Breast epithelium (tissue), 3 donors: Measurements from ENCODE around the gene ZNF462.

Experiments
- CTCF ChIP-seq, 3 donors: fragments of 450-650 bp; IDR thresholded peaks; one replicate each; pipeline ENCODE4 v1.5.1; 2016 to 2017; ENCODE audit warnings: antibody characterized with exemption in 3 of 3, mild to moderate bottlenecking in 3 of 3, moderate library complexity in 3 of 3
- POLR2A ChIP-seq: fragments of 450-650 bp; IDR thresholded peaks from one replicate; pipeline ENCODE4 v1.6.1; 2016; ENCODE audit warnings: antibody characterized with exemption, mild to moderate bottlenecking, moderate library complexity

GRCh38 chr9:107024193-107024592, 161.2 kb downstream of the ZNF462 start:
- TF ChIP-seq POLR2A, result no peak
- no peak for TF ChIP-seq CTCF (IDR thresholded peaks at IDR 0.05)
